Measurements from ENCODE around the gene DLL4. TPM values are rescaled to one million over a fixed set of nuclear protein-coding genes. Genes with fewer than 3 reads are reported as not detected.

DLL4 gene
- total and polyA plus RNA-seq, 10 of the 15 experiments (the other 5 are each of a cell fraction or from before 2014, with no cell fraction given): 0.04 to 0.16 (median 0.09) TPM; not detected in 6

- TF ChIP-seq CUX1 (IDR thresholded peaks at IDR 0.05; ENCODE audit: insufficient replicate concordance, low read depth, low read length) (no peak), BHLHE40 (IDR thresholded peaks at IDR 0.05; ENCODE audit: borderline replicate concordance in 1 of 2, low read depth in 2 of 2, low read length in 1 of 2) (peak in 1 of 2 experiments; percentile 13; a peak in 1 of 4 replicates), BACH1 (IDR thresholded peaks at IDR 0.05; ENCODE audit: borderline replicate concordance) (no peak), POLR2AphosphoS5 (IDR thresholded peaks at IDR 0.05; ENCODE audit: low read length) (no peak), BCLAF1 (IDR thresholded peaks at IDR 0.05) (no peak)
Observed at GRCh38 chr15:40927873-40928806, 1.0 kb upstream of the DLL4 start (continued).

All from GM12878 (cell line).